ENCODE results near the gene SPTAN1.

SPTAN1 gene

GRCh38 chr9:128627127-128627715, 74.8 kb downstream of the SPTAN1 start:
- CTCF ChIA-PET: interaction anchor here (0.6 kb wide), 1 partner anchor 1030 kb away, joined by 3 read pairs; no protein-coding TSS in a partner anchor
- peak overlapping the region; percentile 99 for H3K27ac ChIP-seq
- DNase-seq (ENCODE audit: low spot score): no peak
- no peak for TF ChIP-seq CTCF (conservative IDR thresholded peaks at IDR 0.05; ENCODE audit: low read depth)
- POLR2A ChIA-PET (ENCODE audit: low non-redundant PET): interaction anchor here (0.7 to 1.1 kb wide), 2 partner anchors 35 to 46 kb away, joined by 3 to 4 read pairs; no protein-coding TSS in a partner anchor

GRCh38 chr9:128627906-128628305, 75.5 kb downstream of the SPTAN1 start:
- TF ChIP-seq CTCF (conservative IDR thresholded peaks at IDR 0.05; ENCODE audit: low read depth): no peak
- no peak for DNase-seq (ENCODE audit: low spot score)
- H3K27ac ChIP-seq: peak overlapping the region; percentile 99
- ChIA-PET CTCF (interaction anchor here (0.6 kb wide), 1 partner anchor 40 kb away, joined by 4 read pairs; no protein-coding TSS in a partner anchor), POLR2A (ENCODE audit: low non-redundant PET) (no interaction called here)

- POLR2A ChIA-PET (ENCODE audit: low non-redundant PET): no interaction called here
- TF ChIP-seq CTCF (conservative IDR thresholded peaks at IDR 0.05; ENCODE audit: low read depth): no peak
- CTCF ChIA-PET: interaction anchor here (0.6 kb wide), 1 partner anchor 41 kb away, joined by 4 read pairs; no protein-coding TSS in a partner anchor
- H3K27ac ChIP-seq: peak overlapping the region; percentile 99
- DNase-seq (ENCODE audit: low spot score): peak; percentile 46
Observed at GRCh38 chr9:128628471-128629048, 76.2 kb downstream of the SPTAN1 start.

- no peak for TF ChIP-seq CTCF (conservative IDR thresholded peaks at IDR 0.05; ENCODE audit: low read depth)
- POLR2A ChIA-PET (ENCODE audit: low non-redundant PET): no interaction called here
- CTCF ChIA-PET: interaction anchor here (0.7 kb wide), 1 partner anchor 30 kb away, joined by 4 read pairs; no protein-coding TSS in a partner anchor
- no peak for DNase-seq (ENCODE audit: low spot score)
- H3K27ac ChIP-seq: peak overlapping the region; percentile 99
Observed at GRCh38 chr9:128629136-128629535, 76.7 kb downstream of the SPTAN1 start.

GRCh38 chr9:128629852-128630545, 77.6 kb downstream of the SPTAN1 start:
- POLR2A ChIA-PET (ENCODE audit: low non-redundant PET): no interaction called here
- H3K27ac ChIP-seq: peak overlapping the region; percentile 99

More at GRCh38 chr9:128629852-128630545, 77.6 kb downstream of the SPTAN1 start:
- CTCF ChIA-PET: interaction anchor here (0.7 kb wide), 1 partner anchor 31 kb away, joined by 4 read pairs; no protein-coding TSS in a partner anchor
- no peak for DNase-seq (ENCODE audit: low spot score)
- TF ChIP-seq CTCF (conservative IDR thresholded peaks at IDR 0.05; ENCODE audit: low read depth): no peak

All from RWPE1 (cell line).